ENCODE measurements around the gene CUL4A.

Gene CUL4A

GRCh38 chr13:113176822-113177221, 32.6 kb upstream of the CUL4A start (continued):
- TF ChIP-seq CREB5 (CRISPR knock-in tag; IDR thresholded peaks at IDR 0.05; ENCODE audit: low read depth) (no peak), OSR1 (CRISPR knock-in tag; IDR thresholded peaks at IDR 0.05) (no peak), ZNF70 (CRISPR knock-in tag; IDR thresholded peaks at IDR 0.05) (no peak), ESRRG (CRISPR knock-in tag; IDR thresholded peaks at IDR 0.05) (no peak), ZNF565 (CRISPR knock-in tag; conservative IDR thresholded peaks at IDR 0.05; ENCODE audit: low read depth) (no peak), ZNF8 (CRISPR knock-in tag; IDR thresholded peaks at IDR 0.05) (no peak), SNAI2 (CRISPR knock-in tag; IDR thresholded peaks at IDR 0.05) (no peak), ARNTL (CRISPR knock-in tag; IDR thresholded peaks at IDR 0.05; ENCODE audit: borderline replicate concordance, low read depth) (no peak)

DNA sequence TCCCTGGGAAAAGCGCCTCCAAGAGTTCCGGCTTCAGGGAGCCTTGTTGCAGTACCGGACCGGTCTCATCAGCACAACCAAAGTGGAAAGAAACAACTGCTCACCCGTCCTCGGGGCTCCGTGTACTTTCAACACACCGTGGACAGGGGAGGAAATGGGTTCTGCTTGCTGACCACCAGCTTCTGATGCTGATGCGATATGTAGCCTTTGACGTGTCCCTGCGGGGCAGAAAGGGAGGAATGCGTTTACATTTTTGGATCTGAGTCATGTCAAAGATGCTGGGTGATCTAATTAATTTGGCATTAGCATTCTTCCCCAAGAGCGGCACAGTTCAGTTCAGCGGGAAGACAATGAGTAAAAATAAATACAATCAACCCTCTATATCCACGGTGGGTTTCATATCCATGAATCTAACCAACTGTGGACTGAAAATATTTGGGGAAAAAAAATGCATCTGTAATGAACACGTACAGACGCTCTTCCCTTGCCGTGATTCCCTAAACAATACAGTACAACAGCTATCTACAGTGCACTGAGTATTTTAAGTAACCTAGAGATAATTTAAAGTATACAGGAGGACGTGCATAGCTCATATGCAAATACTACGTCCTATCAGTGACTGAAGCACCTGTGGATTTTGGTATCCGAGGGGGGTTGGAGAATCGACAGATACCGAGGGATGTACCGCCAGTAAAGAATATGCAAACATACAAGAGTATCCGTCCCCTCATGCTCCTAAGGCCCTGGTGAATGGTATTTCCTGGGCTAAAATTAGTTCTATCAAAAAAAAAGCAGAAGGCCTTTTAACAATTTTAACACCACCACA, 31.1 kb upstream of the CUL4A start:
- ATAC-seq: peak; percentile 89

More for the DNA sequence above, 31.1 kb upstream of the CUL4A start:
- TF ChIP-seq ZNF8 (CRISPR knock-in tag; IDR thresholded peaks at IDR 0.05) (no peak), BACH2 (CRISPR knock-in tag; IDR thresholded peaks at IDR 0.05; ENCODE audit: borderline replicate concordance) (no peak), RARB (CRISPR knock-in tag; IDR thresholded peaks at IDR 0.05) (no peak), GLIS3 (CRISPR knock-in tag; IDR thresholded peaks at IDR 0.05) (no peak), SNAI2 (CRISPR knock-in tag; IDR thresholded peaks at IDR 0.05) (0 out of 2 replicates have a peak, but pooled peaks have one; percentile 0), ARNTL (CRISPR knock-in tag; IDR thresholded peaks at IDR 0.05; ENCODE audit: borderline replicate concordance, low read depth) (no peak), TCF4 (CRISPR knock-in tag; IDR thresholded peaks at IDR 0.05; ENCODE audit: borderline replicate concordance) (no peak), ZFP30 (CRISPR knock-in tag; IDR thresholded peaks at IDR 0.05) (no peak), CSRNP3 (CRISPR knock-in tag; IDR thresholded peaks at IDR 0.05) (peak; percentile 68; the same call in 1 of the 2 replicates), ZFP3 (CRISPR knock-in tag; IDR thresholded peaks at IDR 0.05) (peak; percentile 83), PPARA (CRISPR knock-in tag; IDR thresholded peaks at IDR 0.05; ENCODE audit: borderline replicate concordance) (no peak), ZNF70 (CRISPR knock-in tag; IDR thresholded peaks at IDR 0.05) (no peak), CREB5 (CRISPR knock-in tag; IDR thresholded peaks at IDR 0.05; ENCODE audit: low read depth) (0 out of 2 replicates have a peak, but pooled peaks have one; percentile 56), ESRRG (CRISPR knock-in tag; IDR thresholded peaks at IDR 0.05) (peak; percentile 73; the same call in 1 of the 2 replicates), TOX (CRISPR knock-in tag; IDR thresholded peaks at IDR 0.05; ENCODE audit: borderline replicate concordance) (no peak; the same call in 1 of the 2 replicates), OSR1 (CRISPR knock-in tag; IDR thresholded peaks at IDR 0.05) (no peak), CSDC2 (CRISPR knock-in tag; IDR thresholded peaks at IDR 0.05) (peak; percentile 80; the same call in 1 of the 2 replicates), POU6F1 (CRISPR knock-in tag; IDR thresholded peaks at IDR 0.05; ENCODE audit: borderline replicate concordance, low read depth) (no peak), ISL1 (CRISPR knock-in tag; IDR thresholded peaks at IDR 0.05) (peak; percentile 85; the same call in 1 of the 2 replicates), ZNF565 (CRISPR knock-in tag; conservative IDR thresholded peaks at IDR 0.05; ENCODE audit: low read depth) (no peak), ZC3H10 (CRISPR knock-in tag; IDR thresholded peaks at IDR 0.05) (no peak)
- TF ChIP-seq, protein P1, sequence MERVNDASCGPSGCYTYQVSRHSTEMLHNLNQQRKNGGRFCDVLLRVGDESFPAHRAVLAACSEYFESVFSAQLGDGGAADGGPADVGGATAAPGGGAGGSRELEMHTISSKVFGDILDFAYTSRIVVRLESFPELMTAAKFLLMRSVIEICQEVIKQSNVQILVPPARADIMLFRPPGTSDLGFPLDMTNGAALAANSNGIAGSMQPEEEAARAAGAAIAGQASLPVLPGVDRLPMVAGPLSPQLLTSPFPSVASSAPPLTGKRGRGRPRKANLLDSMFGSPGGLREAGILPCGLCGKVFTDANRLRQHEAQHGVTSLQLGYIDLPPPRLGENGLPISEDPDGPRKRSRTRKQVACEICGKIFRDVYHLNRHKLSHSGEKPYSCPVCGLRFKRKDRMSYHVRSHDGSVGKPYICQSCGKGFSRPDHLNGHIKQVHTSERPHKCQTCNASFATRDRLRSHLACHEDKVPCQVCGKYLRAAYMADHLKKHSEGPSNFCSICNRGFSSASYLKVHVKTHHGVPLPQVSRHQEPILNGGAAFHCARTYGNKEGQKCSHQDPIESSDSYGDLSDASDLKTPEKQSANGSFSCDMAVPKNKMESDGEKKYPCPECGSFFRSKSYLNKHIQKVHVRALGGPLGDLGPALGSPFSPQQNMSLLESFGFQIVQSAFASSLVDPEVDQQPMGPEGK (CRISPR knock-in tag; IDR thresholded peaks at IDR 0.05; ENCODE audit: borderline replicate concordance): peak; percentile 60; the same call in 1 of the 2 replicates
- TF ChIP-seq, protein P2, sequence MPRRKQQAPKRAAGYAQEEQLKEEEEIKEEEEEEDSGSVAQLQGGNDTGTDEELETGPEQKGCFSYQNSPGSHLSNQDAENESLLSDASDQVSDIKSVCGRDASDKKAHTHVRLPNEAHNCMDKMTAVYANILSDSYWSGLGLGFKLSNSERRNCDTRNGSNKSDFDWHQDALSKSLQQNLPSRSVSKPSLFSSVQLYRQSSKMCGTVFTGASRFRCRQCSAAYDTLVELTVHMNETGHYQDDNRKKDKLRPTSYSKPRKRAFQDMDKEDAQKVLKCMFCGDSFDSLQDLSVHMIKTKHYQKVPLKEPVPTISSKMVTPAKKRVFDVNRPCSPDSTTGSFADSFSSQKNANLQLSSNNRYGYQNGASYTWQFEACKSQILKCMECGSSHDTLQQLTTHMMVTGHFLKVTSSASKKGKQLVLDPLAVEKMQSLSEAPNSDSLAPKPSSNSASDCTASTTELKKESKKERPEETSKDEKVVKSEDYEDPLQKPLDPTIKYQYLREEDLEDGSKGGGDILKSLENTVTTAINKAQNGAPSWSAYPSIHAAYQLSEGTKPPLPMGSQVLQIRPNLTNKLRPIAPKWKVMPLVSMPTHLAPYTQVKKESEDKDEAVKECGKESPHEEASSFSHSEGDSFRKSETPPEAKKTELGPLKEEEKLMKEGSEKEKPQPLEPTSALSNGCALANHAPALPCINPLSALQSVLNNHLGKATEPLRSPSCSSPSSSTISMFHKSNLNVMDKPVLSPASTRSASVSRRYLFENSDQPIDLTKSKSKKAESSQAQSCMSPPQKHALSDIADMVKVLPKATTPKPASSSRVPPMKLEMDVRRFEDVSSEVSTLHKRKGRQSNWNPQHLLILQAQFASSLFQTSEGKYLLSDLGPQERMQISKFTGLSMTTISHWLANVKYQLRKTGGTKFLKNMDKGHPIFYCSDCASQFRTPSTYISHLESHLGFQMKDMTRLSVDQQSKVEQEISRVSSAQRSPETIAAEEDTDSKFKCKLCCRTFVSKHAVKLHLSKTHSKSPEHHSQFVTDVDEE (CRISPR knock-in tag; IDR thresholded peaks at IDR 0.05): peak; percentile 23; the same call in 1 of the 2 replicates

Measured in SK-N-SH treated with all-trans-retinoic acid at 6 μM for 48 hours (cell line).